ENCODE data around the gene FAM124B. TPM values are rescaled to one million over a fixed set of nuclear protein-coding genes. Genes with fewer than 3 reads are reported as not detected.

The FAM124B gene
- total RNA-seq, 1 donor from 2014 or later = 1.1 TPM

- H3K36me3 ChIP-seq = no peaks in the 10 kb centered on the region
- H3K27ac ChIP-seq (replicated peaks) = no peak overlapping the region
- peaks cover 12% of the 10 kb centered on the region for H3K4me1 ChIP-seq
- H3K4me3 ChIP-seq = peak overlapping the region; percentile 70
- peaks cover 8% of the 10 kb centered on the region for H3K9me3 ChIP-seq (replicated peaks)
- DNase-seq = no peak
- H3K27me3 ChIP-seq (ENCODE audit: low read depth) = peaks cover 34% of the 10 kb centered on the region
- intact Hi-C loops (cut with micrococcal nuclease) = no loop called here
- no peak for TF ChIP-seq CTCF (IDR thresholded peaks at IDR 0.05; ENCODE audit: borderline replicate concordance)
These were observed 40.4 kb upstream of the FAM124B start for GRCh38 chr2:224442071-224442967.

- Histone ChIP-seq H3K4me1 (peaks cover 12% of the 10 kb centered on the region), H3K36me3 (no peaks in the 10 kb centered on the region), H3K4me3 (no peak overlapping the region), H3K27ac (replicated peaks) (no peak overlapping the region), H3K27me3 (ENCODE audit: low read depth) (peaks cover 34% of the 10 kb centered on the region), H3K9me3 (replicated peaks) (peaks cover 8% of the 10 kb centered on the region)
- intact Hi-C loops (cut with micrococcal nuclease) = no loop called here
- no peak for TF ChIP-seq CTCF (IDR thresholded peaks at IDR 0.05; ENCODE audit: borderline replicate concordance)
- no peak for DNase-seq
These were observed 39.1 kb upstream of the FAM124B start for GRCh38 chr2:224440988-224441387.

- Histone ChIP-seq H3K27me3 (ENCODE audit: low read depth) (peaks cover 20% of the 10 kb centered on the region), H3K9me3 (replicated peaks) (peaks cover 8% of the 10 kb centered on the region), H3K27ac (replicated peaks) (no peak overlapping the region), H3K36me3 (no peaks in the 10 kb centered on the region), H3K4me1 (peaks cover 12% of the 10 kb centered on the region), H3K4me3 (no peak overlapping the region)
- no peak for DNase-seq
- intact Hi-C loops (cut with micrococcal nuclease) = no loop called here
- TF ChIP-seq CTCF (IDR thresholded peaks at IDR 0.05; ENCODE audit: borderline replicate concordance) = no peak
These were observed 36.8 kb upstream of the FAM124B start for GRCh38 chr2:224438726-224439125.

GRCh38 chr2:224436634-224437033, 34.7 kb upstream of the FAM124B start:
- H3K27ac ChIP-seq (replicated peaks) = no peak overlapping the region
- TF ChIP-seq CTCF (IDR thresholded peaks at IDR 0.05; ENCODE audit: borderline replicate concordance) = no peak
- no peak overlapping the region for H3K4me3 ChIP-seq
- peaks cover under 1% of the 10 kb centered on the region for H3K27me3 ChIP-seq (ENCODE audit: low read depth)
- H3K36me3 ChIP-seq = no peaks in the 10 kb centered on the region
- peaks cover 8% of the 10 kb centered on the region for H3K9me3 ChIP-seq (replicated peaks)
- H3K4me1 ChIP-seq = no peaks in the 10 kb centered on the region
- intact Hi-C loops (cut with micrococcal nuclease) = no loop called here
- DNase-seq = no peak

GRCh38 chr2:224434618-224435017, 32.7 kb upstream of the FAM124B start:
- H3K36me3 ChIP-seq = no peaks in the 10 kb centered on the region
- DNase-seq = no peak
- intact Hi-C loops (cut with micrococcal nuclease) = no loop called here
- H3K9me3 ChIP-seq (replicated peaks) = peaks cover 15% of the 10 kb centered on the region
- H3K4me3 ChIP-seq = no peak overlapping the region
- H3K27me3 ChIP-seq (ENCODE audit: low read depth) = no peaks in the 10 kb centered on the region
- no peaks in the 10 kb centered on the region for H3K4me1 ChIP-seq
- no peak for TF ChIP-seq CTCF (IDR thresholded peaks at IDR 0.05; ENCODE audit: borderline replicate concordance)
- H3K27ac ChIP-seq (replicated peaks) = no peak overlapping the region
